Measurements from ENCODE around the gene HEBP2.

The HEBP2 gene

GRCh38 chr6:138464085-138464484 lies 60.1 kb downstream of the HEBP2 start:
- no peak overlapping the region for H3K4me3 ChIP-seq
- TF ChIP-seq EZH2 (IDR thresholded peaks at IDR 0.05) (no peak), FOXP2 (optimal IDR thresholded peaks at IDR 0.05; ENCODE audit: control extremely low read depth, extremely low read length, insufficient read depth) (no peak), POLR2AphosphoS5 (IDR thresholded peaks at IDR 0.05; ENCODE audit: borderline replicate concordance, low read depth, low read length) (no peak)
- DNase-seq (ENCODE audit: low read depth, low spot score), result no peak
- no peak overlapping the region for H3K27ac ChIP-seq
- peaks cover 5% of the 10 kb centered on the region; the same call in 1 of the 2 replicates for H3K36me3 ChIP-seq (ENCODE audit: insufficient read depth, low read length)
- H3K9ac ChIP-seq (ENCODE audit: insufficient read length), result no peak overlapping the region
- H3K9me3 ChIP-seq (ENCODE audit: low read depth, low read length), result no peaks in the 10 kb centered on the region

GRCh38 chr6:138465007-138465645 lies 61.1 kb downstream of the HEBP2 start:
- H3K9ac ChIP-seq (ENCODE audit: insufficient read length), result no peak overlapping the region
- peaks cover 5% of the 10 kb centered on the region; the same call in 1 of the 2 replicates for H3K36me3 ChIP-seq (ENCODE audit: insufficient read depth, low read length)
- H3K9me3 ChIP-seq (ENCODE audit: low read depth, low read length), result no peaks in the 10 kb centered on the region
- DNase-seq (ENCODE audit: low read depth, low spot score), result no peak
- TF ChIP-seq EZH2 (IDR thresholded peaks at IDR 0.05) (no peak), POLR2AphosphoS5 (IDR thresholded peaks at IDR 0.05; ENCODE audit: borderline replicate concordance, low read depth, low read length) (no peak), FOXP2 (optimal IDR thresholded peaks at IDR 0.05; ENCODE audit: control extremely low read depth, extremely low read length, insufficient read depth) (no peak)
- H3K27ac ChIP-seq, result no peak overlapping the region
- no peak overlapping the region for H3K4me3 ChIP-seq

- H3K9me3 ChIP-seq (ENCODE audit: low read depth, low read length), result no peaks in the 10 kb centered on the region
- no peak for TF ChIP-seq EZH2 (IDR thresholded peaks at IDR 0.05)
- no peak for TF ChIP-seq FOXP2 (optimal IDR thresholded peaks at IDR 0.05; ENCODE audit: control extremely low read depth, extremely low read length, insufficient read depth)
- TF ChIP-seq POLR2AphosphoS5 (IDR thresholded peaks at IDR 0.05; ENCODE audit: borderline replicate concordance, low read depth, low read length), result no peak
- H3K36me3 ChIP-seq (ENCODE audit: insufficient read depth, low read length), result peaks cover 5% of the 10 kb centered on the region; the same call in 1 of the 2 replicates
- no peak for DNase-seq (ENCODE audit: low read depth, low spot score)
- H3K9ac ChIP-seq (ENCODE audit: insufficient read length), result no peak overlapping the region
- no peak overlapping the region for H3K4me3 ChIP-seq
- no peak overlapping the region for H3K27ac ChIP-seq
These were observed 63.9 kb downstream of the HEBP2 start for GRCh38 chr6:138467901-138468300.

GRCh38 chr6:138468320-138469015 lies 64.4 kb downstream of the HEBP2 start:
- Histone ChIP-seq H3K27ac (no peak overlapping the region), H3K9ac (ENCODE audit: insufficient read length) (no peak overlapping the region), H3K36me3 (ENCODE audit: insufficient read depth, low read length) (peaks cover 5% of the 10 kb centered on the region; the same call in 1 of the 2 replicates), H3K4me3 (no peak overlapping the region), H3K9me3 (ENCODE audit: low read depth, low read length) (no peaks in the 10 kb centered on the region)
- TF ChIP-seq POLR2AphosphoS5 (IDR thresholded peaks at IDR 0.05; ENCODE audit: borderline replicate concordance, low read depth, low read length) (no peak), EZH2 (IDR thresholded peaks at IDR 0.05) (no peak), FOXP2 (optimal IDR thresholded peaks at IDR 0.05; ENCODE audit: control extremely low read depth, extremely low read length, insufficient read depth) (no peak)
- DNase-seq (ENCODE audit: low read depth, low spot score), result no peak

All from SK-N-MC (cell line).